Subcutaneous adipose tissue (tissue), 4 donors: ENCODE results near the gene PLCD3. TPM values are rescaled to one million over a fixed set of nuclear protein-coding genes. Genes with fewer than 3 reads are reported as not detected.

ENCODE experiments used
- CTCF ChIP-seq: fragments of 450-650 bp; IDR thresholded peaks from one replicate; pipeline ENCODE4 v1.5.1; 2016; ENCODE audit warnings: low read depth, mild to moderate bottlenecking, control low read depth, antibody characterized with exemption, moderate library complexity
- total RNA-seq, 4 donors: library from RNA; depleted of rRNA; stranded (reverse); fragments of >200 nt; gene quantifications; one replicate each; pipeline ENCODE4 v1.1.0, GENCODE V29; 2016

Gene PLCD3
- total RNA-seq, 4 donors from 2014 or later: 5.9 to 48.0 (median 31.6) TPM

GRCh38 chr17:45070809-45071208, 61.5 kb downstream of the PLCD3 start:
- no peak for TF ChIP-seq CTCF

DNA sequence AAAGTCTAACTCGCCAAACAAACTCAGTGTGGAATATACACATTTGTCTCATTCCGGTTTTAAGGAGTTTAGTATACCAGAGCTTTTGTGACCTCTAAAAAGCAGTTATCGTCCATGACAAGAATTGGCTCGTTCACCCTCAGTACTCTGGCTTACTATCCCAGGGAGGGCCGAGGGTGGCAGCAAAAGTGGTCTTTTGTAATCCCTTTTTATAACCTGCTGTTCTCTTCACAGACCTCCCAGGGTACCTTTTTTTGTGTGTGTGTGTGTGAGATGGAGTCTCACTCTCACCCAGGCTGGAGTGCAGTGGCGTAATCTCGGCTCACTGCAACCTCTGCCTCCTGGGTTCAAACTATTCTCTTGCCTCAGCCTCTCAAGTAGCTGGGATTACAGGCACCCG, 62.3 kb downstream of the PLCD3 start:
- TF ChIP-seq CTCF: no peak

GRCh38 chr17:45067637-45068036, 64.7 kb downstream of the PLCD3 start:
- TF ChIP-seq CTCF: no peak

DNA sequence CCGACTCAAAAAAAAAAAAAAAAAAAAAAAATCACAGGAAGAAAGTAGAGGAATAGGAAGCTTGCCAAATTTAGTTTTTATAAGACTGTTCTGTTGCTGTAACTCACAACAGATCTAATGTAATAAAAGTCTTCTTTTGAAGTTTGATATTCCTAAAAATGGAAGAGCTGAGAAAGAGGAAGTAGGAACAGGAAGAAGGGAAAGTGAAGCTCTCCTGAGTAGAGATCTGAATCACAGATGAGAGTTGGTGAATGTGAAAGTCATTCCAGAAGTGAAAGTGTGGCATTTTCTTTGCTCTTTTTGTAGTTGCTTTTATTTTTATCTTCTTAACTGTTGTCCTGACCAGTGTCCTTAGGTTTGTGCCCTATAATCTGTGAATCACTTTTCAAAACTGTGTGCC, 69.1 kb downstream of the PLCD3 start:
- TF ChIP-seq CTCF: no peak

DNA sequence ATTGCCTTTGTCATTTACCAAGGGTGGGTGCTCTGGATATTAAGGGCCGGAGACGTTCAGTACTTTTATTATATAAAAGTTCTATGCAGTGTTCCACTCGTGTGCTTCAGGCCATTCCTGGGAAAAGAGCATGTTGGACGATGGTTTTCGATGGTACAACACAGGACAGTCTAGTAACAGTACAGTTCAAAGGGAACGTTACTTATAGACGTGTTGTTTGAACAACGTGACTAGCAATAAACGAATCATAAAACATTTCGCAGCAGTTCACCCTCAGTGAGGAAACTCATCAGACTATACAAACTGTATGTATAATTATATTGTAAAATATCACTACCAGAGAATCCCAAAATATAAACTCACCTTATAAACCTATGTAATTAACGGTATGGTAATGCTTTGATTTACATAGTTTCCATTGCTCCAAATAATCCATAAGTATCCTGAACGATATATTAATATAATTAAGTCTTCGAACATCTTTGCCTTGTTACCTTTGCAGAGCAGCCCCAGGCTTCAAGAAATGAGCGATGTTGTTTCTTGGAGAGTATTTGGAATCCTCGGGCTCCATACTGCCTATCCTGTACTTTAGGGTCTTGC, 70.6 kb downstream of the PLCD3 start:
- TF ChIP-seq CTCF: no peak

DNA sequence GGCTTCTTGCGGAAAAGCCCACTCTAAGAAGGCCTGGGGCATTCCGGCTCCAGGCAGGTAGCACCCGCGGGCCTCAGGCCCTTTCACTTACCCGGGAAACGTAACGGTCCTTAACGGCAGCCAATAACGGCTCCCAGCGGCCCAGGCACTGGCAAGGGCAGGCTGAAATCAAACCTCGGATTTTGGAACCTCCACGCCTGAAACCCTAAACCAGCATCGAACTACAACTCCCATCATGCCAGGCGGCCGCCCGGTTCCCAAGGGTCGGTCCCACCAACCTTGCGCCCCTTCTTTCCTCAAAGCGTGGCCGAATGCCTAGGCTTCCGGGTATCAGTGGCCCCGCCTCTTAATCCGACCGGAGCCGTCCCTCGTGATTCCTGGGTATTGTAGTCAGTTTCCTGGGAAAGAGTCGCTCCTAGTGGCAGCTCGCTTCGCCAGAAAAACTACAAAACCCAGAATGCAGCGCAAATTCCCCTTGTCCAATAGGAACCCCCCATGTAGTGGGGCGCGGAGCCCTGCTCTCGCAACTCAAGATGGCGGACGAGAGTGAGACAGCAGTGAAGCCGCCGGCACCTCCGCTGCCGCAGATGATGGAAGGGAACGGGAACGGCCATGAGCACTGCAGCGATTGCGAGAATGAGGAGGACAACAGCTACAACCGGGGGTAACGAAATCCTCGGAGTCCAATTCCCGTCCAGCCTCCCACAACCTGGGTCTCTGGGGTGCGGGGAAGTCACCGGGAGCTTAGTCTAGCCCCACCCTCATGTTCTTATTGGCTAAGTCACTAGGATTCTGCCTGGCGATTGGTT, 71.3 kb downstream of the PLCD3 start, which contains the start of gene NMT1:
Gene NMT1, plus strand, starts transcription at position 521 of the 809 bp plus-strand sequence. Its CDS starts 13 bp downstream, at position 534.
- no peak for TF ChIP-seq CTCF

GRCh38 chr17:45060382-45060796, 71.9 kb downstream of the PLCD3 start:
- TF ChIP-seq CTCF: no peak
